ENCODE results near the gene COL5A1.
"Not testable (repeated sequence)": the region's sequence is repeated elsewhere in the genome, so short reads cannot be mapped to it uniquely, and the experiment has no call there.

Gene COL5A1

DNA sequence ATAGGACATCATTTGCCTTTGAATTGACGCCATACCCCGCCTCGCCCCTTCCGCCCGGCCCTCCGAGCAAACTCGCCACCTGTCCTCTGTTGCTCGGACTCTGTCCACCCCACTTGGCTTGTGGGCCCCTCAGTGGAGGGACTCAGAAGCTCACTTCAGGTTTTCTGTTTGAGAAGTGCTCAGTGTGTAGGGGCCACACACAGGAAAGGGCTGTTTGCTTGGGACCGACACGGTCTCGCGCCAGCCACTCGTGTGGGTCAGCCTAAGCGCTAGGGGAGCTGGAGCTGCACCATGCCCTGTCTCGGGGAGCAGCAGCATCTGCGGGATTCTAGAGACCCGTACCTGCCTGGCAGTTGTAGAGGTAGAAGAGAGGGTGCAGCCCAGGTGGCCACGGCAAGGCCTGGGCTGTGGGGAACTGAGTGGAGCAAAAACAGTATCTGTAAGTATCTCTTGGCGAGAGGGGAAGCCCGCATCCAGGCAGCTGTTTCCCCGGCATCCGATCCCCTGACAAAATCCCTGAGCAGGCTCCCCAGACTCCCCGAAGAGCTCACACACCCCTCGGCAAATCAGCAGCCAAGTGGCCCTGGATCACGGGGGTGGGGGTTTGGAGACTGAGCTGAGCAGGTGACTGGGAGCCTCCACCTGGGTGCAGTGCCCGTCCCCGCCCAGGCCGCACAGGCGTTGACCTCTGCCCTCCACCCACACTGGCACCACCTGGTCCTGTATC, 52.2 kb downstream of the COL5A1 start:
- no peak for DNase-seq

GRCh38 chr9:134694368-134694665, 52.7 kb downstream of the COL5A1 start:
- no peak for DNase-seq

DNA sequence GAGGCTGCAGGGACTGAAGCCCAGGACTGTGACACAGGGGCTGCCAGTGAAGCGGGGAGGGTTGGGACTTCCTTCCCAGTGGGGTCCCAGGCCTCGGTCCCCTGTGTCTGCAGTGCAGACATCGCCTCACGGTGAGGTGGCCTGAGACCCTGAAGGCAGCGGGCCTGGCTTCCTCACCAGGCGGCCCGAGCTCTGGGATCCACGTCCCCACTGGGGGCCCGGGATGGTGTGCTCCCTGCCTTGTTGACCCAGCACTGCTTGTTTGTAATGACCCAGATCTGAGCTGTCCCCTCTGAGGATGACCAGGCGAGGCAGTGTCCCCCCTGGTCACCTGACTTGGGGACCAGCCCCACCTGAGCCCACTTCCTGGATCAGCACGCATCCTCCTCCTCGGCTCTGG, 53.1 kb downstream of the COL5A1 start:
- DNase-seq: no peak

DNA sequence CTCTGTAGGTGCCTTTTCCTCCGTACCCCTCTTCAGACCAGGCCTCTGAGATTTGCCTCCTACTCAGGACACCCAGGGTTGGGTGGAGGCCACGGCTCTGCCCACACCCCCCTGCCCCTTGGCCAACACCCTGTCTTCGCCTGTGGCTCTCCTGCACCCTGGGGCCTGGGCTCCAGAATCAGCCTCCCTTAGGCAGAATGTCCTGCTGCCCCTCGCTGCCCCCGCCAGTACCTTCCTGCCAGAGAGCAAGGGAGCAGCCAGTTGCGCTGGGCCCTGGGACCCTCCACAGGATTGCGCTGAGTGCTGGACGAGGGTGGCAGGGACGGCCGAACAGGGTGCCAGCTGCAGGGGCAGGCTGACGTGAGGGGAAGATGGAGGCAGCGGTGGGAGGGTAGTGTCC, 53.5 kb downstream of the COL5A1 start:
- DNase-seq: no peak

- no peak for DNase-seq
Measured at GRCh38 chr9:134696433-134696832, 54.8 kb downstream of the COL5A1 start.

DNA sequence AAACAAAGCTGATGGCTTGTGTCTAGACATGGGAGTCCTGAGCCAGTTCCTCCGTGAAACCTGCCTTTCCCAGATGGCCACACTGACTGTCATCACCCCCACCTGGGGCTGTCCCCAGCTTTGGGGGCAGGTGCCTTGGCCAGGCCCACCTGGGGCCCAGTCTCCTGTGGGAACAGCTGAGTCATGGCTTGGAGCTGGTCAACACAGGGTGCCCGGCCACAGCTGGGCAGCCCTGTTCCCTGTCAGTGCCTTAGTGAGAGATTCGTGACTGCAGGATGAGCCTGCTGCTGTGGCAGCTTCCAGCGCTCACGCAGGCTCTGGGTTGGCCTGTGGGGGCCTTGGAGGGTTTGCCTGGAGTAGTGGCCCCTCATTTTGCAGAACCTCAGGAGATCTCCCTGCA, 56.5 kb downstream of the COL5A1 start:
- no peak for DNase-seq

DNA sequence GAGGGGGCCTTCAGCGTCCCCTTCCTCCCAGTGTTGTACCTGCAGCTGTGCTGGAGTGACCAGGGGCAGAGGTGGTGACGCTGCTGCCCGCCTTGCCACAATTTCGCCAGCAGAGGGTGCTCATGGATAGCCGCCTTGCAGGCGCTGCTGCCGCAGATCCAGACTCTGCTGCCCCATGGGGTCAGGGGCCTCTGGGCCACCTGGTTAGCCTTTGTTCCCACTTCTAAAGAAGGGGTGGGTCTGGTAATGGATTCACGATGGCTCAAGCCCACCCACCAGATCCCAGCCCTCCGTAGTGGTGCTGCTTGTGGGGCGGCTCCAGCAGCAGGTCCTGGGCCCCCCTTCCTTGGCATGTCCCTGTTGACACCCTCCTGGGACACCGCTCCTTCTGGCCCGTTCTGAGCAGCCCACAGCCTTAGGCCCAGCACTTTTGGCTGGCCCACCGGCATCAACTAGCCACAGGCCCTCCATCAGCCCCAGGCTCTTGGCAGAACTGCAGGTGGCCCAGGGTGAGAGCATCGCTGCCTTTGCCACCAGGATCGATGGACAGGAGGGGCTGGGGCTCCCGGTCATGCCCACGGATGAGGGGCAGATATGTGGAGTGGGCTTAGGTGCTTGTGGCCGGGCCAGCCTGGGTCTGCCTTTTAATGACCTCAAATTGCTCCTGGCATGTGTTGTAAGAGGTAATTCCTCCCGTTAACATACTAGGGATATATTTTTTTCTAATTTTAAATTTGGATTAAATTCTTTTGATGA, 57.2 kb downstream of the COL5A1 start:
- peak; percentile 96 for DNase-seq

DNA sequence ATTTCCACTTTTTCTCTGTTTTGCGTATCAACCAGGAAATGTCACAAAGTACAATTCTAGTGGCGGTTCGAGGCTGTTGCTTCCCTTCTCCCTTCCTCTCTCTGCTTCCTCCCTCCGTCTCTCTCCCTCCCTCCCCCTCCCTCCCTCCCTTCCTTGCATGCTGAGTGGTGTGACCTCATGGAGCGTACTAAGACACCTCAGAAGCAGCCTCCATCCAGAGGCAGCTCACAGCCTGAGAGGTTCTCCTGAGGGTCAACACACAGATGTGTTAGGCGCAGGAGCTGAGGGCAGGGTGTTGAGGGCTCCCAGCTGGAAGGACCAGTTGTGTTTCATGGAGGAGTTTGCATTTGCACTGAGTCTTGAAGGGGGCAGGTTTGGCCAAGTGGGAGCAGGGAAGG, 57.7 kb downstream of the COL5A1 start:
- DNase-seq: no peak

- DNase-seq: no peak
Measured at GRCh38 chr9:134700636-134701350, 59.2 kb downstream of the COL5A1 start.

- DNase-seq: no peak
Measured at GRCh38 chr9:134701581-134702259, 60.1 kb downstream of the COL5A1 start.

DNA sequence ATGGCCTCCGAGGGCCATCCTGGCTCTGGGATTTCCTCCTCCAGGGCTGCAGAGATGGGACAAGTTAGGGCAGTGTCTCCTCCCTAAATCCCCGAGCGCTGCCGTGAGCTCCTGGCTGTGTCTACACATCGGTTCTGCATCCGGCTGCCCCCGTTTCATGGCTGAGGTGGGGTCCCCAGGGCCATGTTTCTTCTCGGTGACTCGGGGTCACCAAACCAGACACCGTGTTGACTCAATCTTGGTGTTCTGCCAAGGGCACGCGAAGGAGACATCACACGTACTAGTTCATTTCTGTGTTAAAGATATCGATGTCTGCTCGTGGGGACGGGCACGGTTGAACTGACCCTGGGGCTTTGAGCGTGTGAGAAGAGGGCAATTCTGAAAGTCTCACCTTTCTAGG, 60.7 kb downstream of the COL5A1 start:
- DNase-seq: no peak

- not testable (repeated sequence) for DNase-seq
Measured at GRCh38 chr9:134703730-134704114, 62.1 kb downstream of the COL5A1 start.

- no peak for DNase-seq
Measured at GRCh38 chr9:134704498-134704897, 62.9 kb downstream of the COL5A1 start.

GRCh38 chr9:134705786-134706185, 64.2 kb downstream of the COL5A1 start:
- DNase-seq: no peak

DNA sequence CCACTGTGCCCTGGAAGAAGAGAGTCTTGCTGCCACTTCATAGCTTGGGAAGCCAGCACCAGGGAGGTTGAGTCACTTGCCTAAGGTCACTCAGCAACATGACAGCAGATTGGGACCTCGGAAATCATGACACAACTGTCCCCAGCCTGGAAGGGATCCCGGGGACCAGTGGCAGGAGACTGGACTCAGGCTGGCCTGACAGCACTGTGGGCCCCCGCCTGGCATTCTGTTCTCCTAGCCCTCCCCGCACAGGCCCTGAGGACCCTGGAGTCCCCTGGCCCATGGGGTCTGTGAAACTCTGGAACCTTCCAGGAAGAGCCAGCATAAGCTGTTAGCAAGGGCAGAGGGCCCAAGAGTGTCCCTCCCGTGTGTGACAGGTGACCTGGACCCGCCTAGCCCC, 64.9 kb downstream of the COL5A1 start:
- no peak for DNase-seq

DNA sequence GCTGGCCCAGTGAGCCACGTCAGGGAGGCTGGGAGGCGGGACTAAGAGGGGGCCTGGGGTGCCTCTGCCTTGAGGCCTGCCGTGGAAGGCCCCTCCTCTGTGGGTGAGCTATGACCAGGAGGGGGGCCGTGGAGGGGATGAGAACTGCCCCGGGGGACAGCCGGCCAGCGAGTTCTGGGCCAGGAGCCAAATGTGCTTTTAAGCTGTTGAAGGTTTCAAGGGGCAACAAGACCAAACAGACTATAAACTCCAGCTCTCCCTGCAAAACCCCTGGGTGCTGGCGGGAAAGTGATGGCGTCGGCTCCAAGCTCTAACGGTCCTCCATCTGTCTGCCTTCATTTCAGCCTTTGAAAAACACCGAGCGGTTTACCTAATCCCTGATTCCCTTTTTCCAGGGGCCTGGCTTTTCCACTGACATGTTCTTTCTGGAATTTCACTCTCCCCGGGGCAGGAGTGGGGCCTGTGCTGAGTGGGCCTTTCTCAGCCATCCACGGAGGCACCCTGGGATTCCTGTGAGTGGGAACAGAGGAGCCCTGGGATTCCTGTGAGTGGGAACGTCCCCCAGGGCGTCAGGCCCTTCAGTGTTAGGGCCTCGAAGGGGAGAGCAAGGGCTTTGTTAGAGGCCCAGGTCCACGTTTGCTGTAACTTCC, 65.6 kb downstream of the COL5A1 start:
- no peak for DNase-seq

GRCh38 chr9:134707731-134708671, 66.4 kb downstream of the COL5A1 start:
- no peak for DNase-seq

DNA sequence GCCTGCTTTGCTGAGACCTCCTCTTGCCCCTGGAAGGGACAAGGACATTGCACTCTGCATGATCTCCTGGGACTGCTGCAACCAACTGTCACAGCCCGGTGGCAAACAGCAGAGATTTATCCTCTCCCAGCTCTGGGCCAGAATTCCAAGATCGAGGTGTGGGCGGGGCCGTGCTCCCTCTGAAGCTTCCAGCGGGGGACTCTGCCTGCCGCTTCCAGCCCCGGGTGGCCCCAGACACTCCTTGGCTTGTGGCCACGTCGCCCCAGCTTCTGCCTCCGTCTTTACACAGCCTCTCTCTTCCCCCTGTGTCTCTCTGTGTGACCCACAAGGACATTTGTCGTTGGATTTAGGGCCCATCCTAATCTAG, 67.1 kb downstream of the COL5A1 start:
- DNase-seq: no peak

GRCh38 chr9:134709512-134710270, 68.1 kb downstream of the COL5A1 start:
- DNase-seq: no peak

DNA sequence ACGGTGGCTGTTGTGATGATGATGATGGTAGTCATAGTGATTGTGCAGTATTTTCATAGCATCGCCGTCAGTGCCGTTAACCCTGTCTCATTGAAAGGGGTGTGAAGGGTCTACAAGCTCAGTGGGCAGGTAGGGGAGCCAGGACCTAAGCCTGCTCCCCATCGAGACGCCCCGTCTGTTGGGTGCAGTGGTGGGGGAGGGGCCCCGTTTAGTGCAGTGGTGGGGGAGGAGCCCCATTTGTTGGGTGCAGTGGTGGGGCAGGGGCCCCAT, 68.6 kb downstream of the COL5A1 start:
- no peak for DNase-seq

DNA sequence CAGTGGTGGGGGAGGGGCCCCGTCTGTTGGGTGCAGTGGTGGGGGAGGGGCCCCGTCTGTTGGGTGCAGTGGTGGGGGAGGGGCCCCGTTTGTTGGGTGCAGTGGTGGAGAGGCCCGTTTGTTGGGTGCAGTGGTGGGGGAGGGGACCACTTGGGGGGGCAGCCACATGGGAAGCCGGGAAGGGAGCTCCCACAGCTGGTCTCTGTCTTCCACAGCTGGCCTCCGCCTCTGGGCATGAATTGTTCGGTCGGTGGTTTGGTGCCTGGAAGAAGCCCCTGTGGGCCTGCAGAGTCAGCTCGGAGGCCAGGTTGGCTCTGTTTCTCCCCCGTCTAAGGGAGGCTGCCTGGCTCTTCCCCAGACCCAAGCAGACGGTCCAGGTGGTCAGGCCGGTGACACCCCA, 69.3 kb downstream of the COL5A1 start:
- no peak for DNase-seq

GRCh38 chr9:134712243-134712642, 70.6 kb downstream of the COL5A1 start:
- no peak for DNase-seq
